GM21528 (cell line): ENCODE data around the gene OR2Z1.
"Not testable (repeated sequence)": the region's sequence is repeated elsewhere in the genome, so short reads cannot be mapped to it uniquely, and the experiment has no call there.

Source experiments
- ATAC-seq: cut with Tn5 transposase; IDR thresholded peaks from one replicate; pipeline ENCODE4 v1.9.1; 2021; ENCODE audit warnings: mild to moderate bottlenecking, moderate library complexity; ENCODE audit not compliant: unreplicated experiment, low FRiP score

Gene OR2Z1

GRCh38 chr19:8700956-8701355, 20.5 kb upstream of the OR2Z1 start:
- no peak for ATAC-seq

GRCh38 chr19:8702350-8702749, 19.1 kb upstream of the OR2Z1 start:
- no peak for ATAC-seq

- no peak for ATAC-seq
These were observed 18.2 kb upstream of the OR2Z1 start for GRCh38 chr19:8703223-8703622.

- ATAC-seq = not testable (repeated sequence)
These were observed 16.1 kb upstream of the OR2Z1 start for GRCh38 chr19:8705304-8705703.

GRCh38 chr19:8705742-8706141, 15.7 kb upstream of the OR2Z1 start:
- ATAC-seq = no peak

- not testable (repeated sequence) for ATAC-seq
These were observed 11.1 kb upstream of the OR2Z1 start for GRCh38 chr19:8710337-8710736.

- no peak for ATAC-seq
These were observed 598 bp downstream of the OR2Z1 start for GRCh38 chr19:8722032-8722431.

- no peak for ATAC-seq
These were observed 2.8 kb downstream of the OR2Z1 start for GRCh38 chr19:8724276-8724675.

GRCh38 chr19:8731428-8732169, 10.2 kb downstream of the OR2Z1 start:
- ATAC-seq = no peak

GRCh38 chr19:8738377-8738776, 16.9 kb downstream of the OR2Z1 start:
- ATAC-seq = no peak

- ATAC-seq = not testable (repeated sequence)
These were observed 18.0 kb downstream of the OR2Z1 start for GRCh38 chr19:8739291-8740065.

GRCh38 chr19:8767257-8767656, 45.8 kb downstream of the OR2Z1 start:
- ATAC-seq = not testable (repeated sequence)

GRCh38 chr19:8769265-8769664, 47.8 kb downstream of the OR2Z1 start:
- not testable (repeated sequence) for ATAC-seq

GRCh38 chr19:8773587-8773986, 52.2 kb downstream of the OR2Z1 start:
- not testable (repeated sequence) for ATAC-seq
